Peyer's patch (tissue), 4 donors: ENCODE results near the gene PRR5. TPM values are rescaled to one million over a fixed set of nuclear protein-coding genes. Genes with fewer than 3 reads are reported as not detected.

ENCODE experiments used
- DNase-seq, 3 donors: peaks; one replicate each; pipeline ENCODE4 v3.0.0-alpha.2; 2017 to 2019
- H3K27ac ChIP-seq, 4 donors: fragments of 200-600 bp; sonication (generic); one replicate each; pipeline ENCODE4 v1.5.1; 2016 to 2019
- H3K27me3 ChIP-seq, 2 donors: fragments of 200-600 bp; sonication (generic); one replicate each; pipeline ENCODE4 v1.5.1; 2019
- H3K36me3 ChIP-seq, 3 donors: fragments of 200-600 bp; sonication (generic); one replicate each; pipeline ENCODE4 v1.5.1; 2016 to 2019
- H3K4me1 ChIP-seq, 4 donors: fragments of 200-600 bp; sonication (generic); one replicate each; pipeline ENCODE4 v1.5.1; 2016 to 2019
- H3K4me3 ChIP-seq, 4 donors: fragments of 200-600 bp; sonication (generic); 1 replicate in 3 of 4; 2 replicates in 1 of 4; pipeline ENCODE4 v1.5.1; 2016 to 2019; ENCODE audit warnings: mild to moderate bottlenecking in 1 of 4
- H3K9me3 ChIP-seq, 4 donors: fragments of 200-600 bp; sonication (generic); one replicate each; pipeline ENCODE4 v1.5.1; 2016 to 2019; ENCODE audit warnings: mild to moderate bottlenecking in 1 of 4
- CTCF ChIP-seq, 6 experiments: fragments of 450-650 bp in 4 of 6; fragments of 200-600 bp in 2 of 6; sonication (generic) in 1 of 6; IDR thresholded peaks; one replicate each; pipeline ENCODE4 v1.5.1; 2017 to 2019; ENCODE audit warnings: antibody characterized with exemption in 6 of 6, mild to moderate bottlenecking in 3 of 6, moderate library complexity in 1 of 6
- POLR2A ChIP-seq, 2 donors: fragments of 450-650 bp; IDR thresholded peaks; one replicate each; pipeline ENCODE4 v1.5.1; 2017; ENCODE audit warnings: antibody characterized with exemption in 2 of 2, mild to moderate bottlenecking in 2 of 2, moderate library complexity in 2 of 2
- total RNA-seq, 4 donors: library from RNA; depleted of rRNA; stranded (reverse); fragments of >200 nt; gene quantifications; one replicate each; pipeline ENCODE4 v1.1.0, GENCODE V29; 2016

PRR5 gene
- total RNA-seq, 4 donors from 2014 or later: 20.6 to 84.3 (median 51.0) TPM

- Histone ChIP-seq H3K4me3 (no peak overlapping the region), H3K4me1 (peaks cover 0 to 38% (median 7%) of the 10 kb centered on the region in 4 donors), H3K9me3 (no peaks in the 10 kb centered on the region), H3K27me3 (no peaks in the 10 kb centered on the region), H3K36me3 (no peaks in the 10 kb centered on the region), H3K27ac (no peak overlapping the region)
- no peak for DNase-seq
- TF ChIP-seq CTCF (IDR thresholded peaks at IDR 0.05) (no peak), POLR2A (IDR thresholded peaks at IDR 0.05) (no peak)
These were observed 40.1 kb upstream of the PRR5 start for GRCh38 chr22:44661659-44662569.

- H3K27me3 ChIP-seq: peaks cover 0 to 4% of the 10 kb centered on the region in 2 donors
- no peak for DNase-seq
- no peak for TF ChIP-seq CTCF (IDR thresholded peaks at IDR 0.05)
- TF ChIP-seq POLR2A (IDR thresholded peaks at IDR 0.05): no peak
- peaks cover 0 to 32% (median 7%) of the 10 kb centered on the region in 4 donors for H3K4me1 ChIP-seq
- H3K9me3 ChIP-seq: no peaks in the 10 kb centered on the region
- H3K36me3 ChIP-seq: no peaks in the 10 kb centered on the region
- peak overlapping the region in 3 of 4 donors; percentile 58 to 72 (median 59) for H3K27ac ChIP-seq
- no peak overlapping the region for H3K4me3 ChIP-seq
These were observed 38.6 kb upstream of the PRR5 start for GRCh38 chr22:44663256-44663999.

GRCh38 chr22:44664149-44664548 lies 37.9 kb upstream of the PRR5 start:
- Histone ChIP-seq H3K4me3 (no peak overlapping the region), H3K9me3 (no peaks in the 10 kb centered on the region), H3K27ac (peak overlapping the region; percentile 3 to 72 (median 58)), H3K4me1 (peaks cover 0 to 28% (median 10%) of the 10 kb centered on the region in 4 donors), H3K27me3 (peaks cover 0 to 4% of the 10 kb centered on the region in 2 donors), H3K36me3 (no peaks in the 10 kb centered on the region)
- DNase-seq: peak; percentile 58 to 89 (median 74)
- no peak for TF ChIP-seq CTCF (IDR thresholded peaks at IDR 0.05)

- DNase-seq: no peak
- no peaks in the 10 kb centered on the region for H3K9me3 ChIP-seq
- H3K4me1 ChIP-seq: peaks cover 0 to 35% (median 11%) of the 10 kb centered on the region in 4 donors
- H3K27me3 ChIP-seq: peaks cover 0 to 4% of the 10 kb centered on the region in 2 donors
- H3K27ac ChIP-seq: peak overlapping the region in 1 of 4 donors; percentile 72
- no peak for TF ChIP-seq CTCF (IDR thresholded peaks at IDR 0.05)
- no peak for TF ChIP-seq POLR2A (IDR thresholded peaks at IDR 0.05)
- no peak overlapping the region for H3K4me3 ChIP-seq
- H3K36me3 ChIP-seq: no peaks in the 10 kb centered on the region
These were observed 36.9 kb upstream of the PRR5 start for GRCh38 chr22:44665115-44665514.

GRCh38 chr22:44666207-44666585 lies 35.8 kb upstream of the PRR5 start:
- no peak for DNase-seq
- Histone ChIP-seq H3K36me3 (no peaks in the 10 kb centered on the region), H3K9me3 (no peaks in the 10 kb centered on the region), H3K4me3 (no peak overlapping the region), H3K27ac (no peak overlapping the region), H3K4me1 (peaks cover 0 to 36% (median 11%) of the 10 kb centered on the region in 4 donors), H3K27me3 (peaks cover 0 to 4% of the 10 kb centered on the region in 2 donors)
- TF ChIP-seq POLR2A (IDR thresholded peaks at IDR 0.05): no peak
- no peak for TF ChIP-seq CTCF (IDR thresholded peaks at IDR 0.05)
